AG09319 (cell line): ENCODE measurements around the gene SYNE2.

ENCODE experiments used
- DNase-seq: peaks from one replicate; pipeline ENCODE4 v3.0.0-alpha.2; 2010; ENCODE audit warnings: low read depth; ENCODE audit errors: extremely low read depth
- CTCF ChIP-seq: IDR thresholded peaks from 2 replicates; pipeline ENCODE4 v1.5.1; 2011; ENCODE audit warnings: low read depth, mild to moderate bottlenecking, inconsistent platforms, low read length, moderate library complexity

The SYNE2 gene

DNA sequence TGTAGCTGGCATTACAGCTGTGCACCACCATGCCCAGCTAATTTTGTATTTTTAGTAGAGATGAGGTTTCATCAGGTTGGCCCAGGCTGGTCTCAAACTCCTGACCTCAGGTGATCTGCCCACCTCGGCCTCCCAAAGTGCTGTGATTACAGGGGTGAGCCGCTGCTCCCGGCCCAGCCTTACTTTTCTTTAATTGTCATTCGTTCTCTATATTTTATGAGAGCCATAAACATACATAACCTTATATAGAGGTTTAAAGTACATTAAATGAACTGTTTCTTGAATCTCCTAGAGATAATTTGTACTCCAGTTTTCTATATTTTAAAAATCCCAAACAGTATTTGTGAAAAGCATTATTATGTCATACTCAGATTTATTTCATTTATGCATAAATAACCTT is 98.6 kb downstream of the SYNE2 start:
- DNase-seq, result no peak
- TF ChIP-seq CTCF, result no peak

- TF ChIP-seq CTCF, result no peak
- no peak for DNase-seq
Observed at GRCh38 chr14:63952053-63952932, 99.5 kb downstream of the SYNE2 start.

- no peak for TF ChIP-seq CTCF
Observed at GRCh38 chr14:63952933-63953437, 100.2 kb downstream of the SYNE2 start.

GRCh38 chr14:63956326-63956725 is 103.5 kb downstream of the SYNE2 start:
- DNase-seq, result no peak
- TF ChIP-seq CTCF, result no peak

More at GRCh38 chr14:63952933-63953437, 100.2 kb downstream of the SYNE2 start:
- DNase-seq, result peak; percentile 5

- no peak for TF ChIP-seq CTCF
- DNase-seq, result no peak
Observed at GRCh38 chr14:63960926-63961567, 108.2 kb downstream of the SYNE2 start.

GRCh38 chr14:63962906-63963305 is 110.1 kb downstream of the SYNE2 start:
- no peak for DNase-seq
- no peak for TF ChIP-seq CTCF

- TF ChIP-seq CTCF, result no peak
- DNase-seq, result no peak
Observed at GRCh38 chr14:63963439-63963838, 110.6 kb downstream of the SYNE2 start.
